Suprapubic skin (tissue), 4 donors: Measurements from ENCODE around the gene SH3RF1.

ENCODE experiments used
- CTCF ChIP-seq, 2 donors: fragments of 200-600 bp in 1 of 2; fragments of 450-650 bp in 1 of 2; sonication (generic) in 1 of 2; IDR thresholded peaks; one replicate each; pipeline ENCODE4 v1.5.1; 2016 to 2019; ENCODE audit warnings: antibody characterized with exemption in 2 of 2, mild to moderate bottlenecking in 1 of 2, moderate library complexity in 1 of 2
- POLR2A ChIP-seq, 2 donors: fragments of 450-650 bp; IDR thresholded peaks; one replicate each; pipeline ENCODE4 v1.6.1; 2017; ENCODE audit warnings: antibody characterized with exemption in 2 of 2, mild to moderate bottlenecking in 2 of 2, moderate library complexity in 2 of 2
- POLR2AphosphoS5 ChIP-seq, 3 donors: sonication (generic); formaldehyde crosslinking; IDR thresholded peaks; one replicate each; pipeline ENCODE4 v1.6.1; 2017; ENCODE audit warnings: antibody characterized with exemption in 3 of 3

GRCh38 chr4:169253113-169253671, 17.6 kb downstream of the SH3RF1 start:
- TF ChIP-seq CTCF (IDR thresholded peaks at IDR 0.05) (no peak), POLR2A (IDR thresholded peaks at IDR 0.05) (no peak), POLR2AphosphoS5 (IDR thresholded peaks at IDR 0.05) (no peak)
